ENCODE data around the gene PLEKHM3. TPM values are rescaled to one million over a fixed set of nuclear protein-coding genes. Genes with fewer than 3 reads are reported as not detected.

PLEKHM3 gene
- total and polyA plus RNA-seq, 2 of the 13 experiments (the other 11 are each of a cell fraction or from before 2014, with no cell fraction given) = 4.5 to 4.7 TPM

DNA sequence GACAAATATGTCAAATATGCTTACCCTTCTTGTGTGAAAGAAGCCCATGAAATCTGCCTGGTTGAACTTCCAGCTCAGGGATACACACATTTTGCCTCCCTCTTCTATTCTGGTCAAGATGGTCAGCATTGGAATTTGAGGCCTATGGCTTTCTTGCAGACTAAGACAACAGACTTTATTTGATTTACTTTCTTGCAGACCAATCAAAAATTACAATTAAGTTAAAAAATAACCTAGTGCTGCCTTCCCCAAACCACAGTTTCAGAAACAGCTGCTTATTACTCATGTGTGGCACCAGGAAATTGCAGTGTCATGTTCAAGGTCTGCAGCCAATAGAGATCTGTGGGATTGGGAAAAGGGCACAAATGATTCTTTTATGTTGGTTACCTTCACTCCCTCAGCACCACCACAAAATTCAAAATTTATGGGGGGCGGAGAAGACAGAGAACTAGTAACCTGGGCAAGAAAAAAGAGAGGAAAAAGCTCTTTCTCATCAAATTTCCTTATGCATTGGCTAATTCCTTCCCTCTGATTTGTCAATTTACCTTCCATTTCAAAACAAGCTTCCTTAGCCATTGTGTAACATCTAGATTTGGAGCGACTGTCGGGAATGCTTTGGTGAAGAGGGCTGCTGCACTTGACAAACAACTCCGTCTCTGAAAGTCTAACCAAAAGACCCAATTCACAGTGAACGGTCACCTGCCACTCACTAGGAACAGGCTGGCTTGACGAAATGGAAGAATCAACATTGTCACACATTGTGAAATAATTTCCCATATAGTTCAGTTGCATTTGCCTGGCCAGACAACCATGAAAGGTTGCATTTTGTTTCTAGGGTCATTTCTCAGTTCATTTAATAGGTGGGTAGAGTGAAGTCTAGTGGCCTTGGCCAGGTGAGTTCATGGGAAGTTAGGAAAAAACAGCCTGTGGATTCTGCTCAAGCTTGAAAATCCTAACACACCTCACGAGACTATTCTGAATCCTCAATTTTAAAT is 155.2 kb downstream of the PLEKHM3 start (continued):
- TF ChIP-seq, protein P1, sequence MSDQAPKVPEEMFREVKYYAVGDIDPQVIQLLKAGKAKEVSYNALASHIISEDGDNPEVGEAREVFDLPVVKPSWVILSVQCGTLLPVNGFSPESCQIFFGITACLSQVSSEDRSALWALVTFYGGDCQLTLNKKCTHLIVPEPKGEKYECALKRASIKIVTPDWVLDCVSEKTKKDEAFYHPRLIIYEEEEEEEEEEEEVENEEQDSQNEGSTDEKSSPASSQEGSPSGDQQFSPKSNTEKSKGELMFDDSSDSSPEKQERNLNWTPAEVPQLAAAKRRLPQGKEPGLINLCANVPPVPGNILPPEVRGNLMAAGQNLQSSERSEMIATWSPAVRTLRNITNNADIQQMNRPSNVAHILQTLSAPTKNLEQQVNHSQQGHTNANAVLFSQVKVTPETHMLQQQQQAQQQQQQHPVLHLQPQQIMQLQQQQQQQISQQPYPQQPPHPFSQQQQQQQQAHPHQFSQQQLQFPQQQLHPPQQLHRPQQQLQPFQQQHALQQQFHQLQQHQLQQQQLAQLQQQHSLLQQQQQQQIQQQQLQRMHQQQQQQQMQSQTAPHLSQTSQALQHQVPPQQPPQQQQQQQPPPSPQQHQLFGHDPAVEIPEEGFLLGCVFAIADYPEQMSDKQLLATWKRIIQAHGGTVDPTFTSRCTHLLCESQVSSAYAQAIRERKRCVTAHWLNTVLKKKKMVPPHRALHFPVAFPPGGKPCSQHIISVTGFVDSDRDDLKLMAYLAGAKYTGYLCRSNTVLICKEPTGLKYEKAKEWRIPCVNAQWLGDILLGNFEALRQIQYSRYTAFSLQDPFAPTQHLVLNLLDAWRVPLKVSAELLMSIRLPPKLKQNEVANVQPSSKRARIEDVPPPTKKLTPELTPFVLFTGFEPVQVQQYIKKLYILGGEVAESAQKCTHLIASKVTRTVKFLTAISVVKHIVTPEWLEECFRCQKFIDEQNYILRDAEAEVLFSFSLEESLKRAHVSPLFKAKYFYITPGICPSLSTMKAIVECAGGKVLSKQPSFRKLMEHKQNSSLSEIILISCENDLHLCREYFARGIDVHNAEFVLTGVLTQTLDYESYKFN (CRISPR knock-in tag; conservative IDR thresholded peaks at IDR 0.05) = peak; percentile 90
- 0 out of 2 replicates have a peak, but pooled peaks have one; percentile 51 for TF ChIP-seq KLF9 (CRISPR knock-in tag; IDR thresholded peaks at IDR 0.05; ENCODE audit: low read depth)
- TF ChIP-seq ZNF567 (CRISPR knock-in tag; IDR thresholded peaks at IDR 0.05; ENCODE audit: borderline replicate concordance) = no peak
- peak; percentile 94 for TF ChIP-seq TCF7 (IDR thresholded peaks at IDR 0.05; ENCODE audit: low read depth)
- TF ChIP-seq, protein P2, sequence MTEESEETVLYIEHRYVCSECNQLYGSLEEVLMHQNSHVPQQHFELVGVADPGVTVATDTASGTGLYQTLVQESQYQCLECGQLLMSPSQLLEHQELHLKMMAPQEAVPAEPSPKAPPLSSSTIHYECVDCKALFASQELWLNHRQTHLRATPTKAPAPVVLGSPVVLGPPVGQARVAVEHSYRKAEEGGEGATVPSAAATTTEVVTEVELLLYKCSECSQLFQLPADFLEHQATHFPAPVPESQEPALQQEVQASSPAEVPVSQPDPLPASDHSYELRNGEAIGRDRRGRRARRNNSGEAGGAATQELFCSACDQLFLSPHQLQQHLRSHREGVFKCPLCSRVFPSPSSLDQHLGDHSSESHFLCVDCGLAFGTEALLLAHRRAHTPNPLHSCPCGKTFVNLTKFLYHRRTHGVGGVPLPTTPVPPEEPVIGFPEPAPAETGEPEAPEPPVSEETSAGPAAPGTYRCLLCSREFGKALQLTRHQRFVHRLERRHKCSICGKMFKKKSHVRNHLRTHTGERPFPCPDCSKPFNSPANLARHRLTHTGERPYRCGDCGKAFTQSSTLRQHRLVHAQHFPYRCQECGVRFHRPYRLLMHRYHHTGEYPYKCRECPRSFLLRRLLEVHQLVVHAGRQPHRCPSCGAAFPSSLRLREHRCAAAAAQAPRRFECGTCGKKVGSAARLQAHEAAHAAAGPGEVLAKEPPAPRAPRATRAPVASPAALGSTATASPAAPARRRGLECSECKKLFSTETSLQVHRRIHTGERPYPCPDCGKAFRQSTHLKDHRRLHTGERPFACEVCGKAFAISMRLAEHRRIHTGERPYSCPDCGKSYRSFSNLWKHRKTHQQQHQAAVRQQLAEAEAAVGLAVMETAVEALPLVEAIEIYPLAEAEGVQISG (CRISPR knock-in tag; IDR thresholded peaks at IDR 0.05) = peak; percentile 82
- TF ChIP-seq FOXK2 (IDR thresholded peaks at IDR 0.05) = peak; percentile 68; the same call in 1 of the 2 replicates
- TF ChIP-seq, protein P3, sequence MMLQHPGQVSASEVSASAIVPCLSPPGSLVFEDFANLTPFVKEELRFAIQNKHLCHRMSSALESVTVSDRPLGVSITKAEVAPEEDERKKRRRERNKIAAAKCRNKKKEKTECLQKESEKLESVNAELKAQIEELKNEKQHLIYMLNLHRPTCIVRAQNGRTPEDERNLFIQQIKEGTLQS (CRISPR knock-in tag; IDR thresholded peaks at IDR 0.05) = peak; percentile 63
- peak; percentile 9; the same call in 1 of the 2 replicates for TF ChIP-seq ZNF709 (CRISPR knock-in tag; IDR thresholded peaks at IDR 0.05)
- TF ChIP-seq ZNF773 (CRISPR knock-in tag; IDR thresholded peaks at IDR 0.05; ENCODE audit: borderline replicate concordance) = no peak
- TF ChIP-seq ZNF652 (CRISPR knock-in tag; IDR thresholded peaks at IDR 0.05; ENCODE audit: borderline replicate concordance, low read depth) = no peak; the same call in 1 of the 2 replicates
- TF ChIP-seq, protein P4, sequence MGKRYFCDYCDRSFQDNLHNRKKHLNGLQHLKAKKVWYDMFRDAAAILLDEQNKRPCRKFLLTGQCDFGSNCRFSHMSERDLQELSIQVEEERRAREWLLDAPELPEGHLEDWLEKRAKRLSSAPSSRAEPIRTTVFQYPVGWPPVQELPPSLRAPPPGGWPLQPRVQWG (CRISPR knock-in tag; IDR thresholded peaks at IDR 0.05; ENCODE audit: borderline replicate concordance, low read depth) = no peak
- TF ChIP-seq NFIC (IDR thresholded peaks at IDR 0.05; ENCODE audit: low read length) = peak; percentile 84
- TF ChIP-seq ZNF598 (CRISPR knock-in tag; IDR thresholded peaks at IDR 0.05; ENCODE audit: borderline replicate concordance) = no peak
- TF ChIP-seq ZNF138 (CRISPR knock-in tag; IDR thresholded peaks at IDR 0.05; ENCODE audit: low read depth) = no peak
- no peak for TF ChIP-seq SMAD9 (CRISPR knock-in tag; IDR thresholded peaks at IDR 0.05)
- peak; percentile 72; the same call in 1 of the 2 replicates for TF ChIP-seq MXD4 (CRISPR knock-in tag; IDR thresholded peaks at IDR 0.05)
- TF ChIP-seq ETV6 (CRISPR knock-in tag; conservative IDR thresholded peaks at IDR 0.05) = peak; percentile 92
- TF ChIP-seq ZNF263 (CRISPR knock-in tag; IDR thresholded peaks at IDR 0.05) = no peak
- TF ChIP-seq, protein P5, sequence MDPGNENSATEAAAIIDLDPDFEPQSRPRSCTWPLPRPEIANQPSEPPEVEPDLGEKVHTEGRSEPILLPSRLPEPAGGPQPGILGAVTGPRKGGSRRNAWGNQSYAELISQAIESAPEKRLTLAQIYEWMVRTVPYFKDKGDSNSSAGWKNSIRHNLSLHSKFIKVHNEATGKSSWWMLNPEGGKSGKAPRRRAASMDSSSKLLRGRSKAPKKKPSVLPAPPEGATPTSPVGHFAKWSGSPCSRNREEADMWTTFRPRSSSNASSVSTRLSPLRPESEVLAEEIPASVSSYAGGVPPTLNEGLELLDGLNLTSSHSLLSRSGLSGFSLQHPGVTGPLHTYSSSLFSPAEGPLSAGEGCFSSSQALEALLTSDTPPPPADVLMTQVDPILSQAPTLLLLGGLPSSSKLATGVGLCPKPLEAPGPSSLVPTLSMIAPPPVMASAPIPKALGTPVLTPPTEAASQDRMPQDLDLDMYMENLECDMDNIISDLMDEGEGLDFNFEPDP (CRISPR knock-in tag; conservative IDR thresholded peaks at IDR 0.05) = peak; percentile 95
- peak; percentile 97 for TF ChIP-seq ZNF331 (CRISPR knock-in tag; IDR thresholded peaks at IDR 0.05)
- no peak for TF ChIP-seq SNAI1 (CRISPR knock-in tag; IDR thresholded peaks at IDR 0.05; ENCODE audit: borderline replicate concordance)

All from HepG2 (cell line).